ENCODE results near the gene BRK1. TPM values are rescaled to one million over a fixed set of nuclear protein-coding genes. Genes with fewer than 3 reads are reported as not detected.

The BRK1 gene
- total and polyA plus RNA-seq, 2 experiments from 2014 or later, result 112 to 186 TPM

GRCh38 chr3:10149226-10149625 lies 33.8 kb downstream of the BRK1 start:
- over 99% methylated on average over 8 of the region's 8 CpGs for WGBS (ENCODE audit: low lambda C conversion rate, missing lambda C conversion rate)
- Histone ChIP-seq H3K36me3 (replicated peaks; ENCODE audit: insufficient read depth, low read depth) (peaks cover 9% of the 10 kb centered on the region), H3K79me2 (peaks cover 38% of the 10 kb centered on the region)

DNA sequence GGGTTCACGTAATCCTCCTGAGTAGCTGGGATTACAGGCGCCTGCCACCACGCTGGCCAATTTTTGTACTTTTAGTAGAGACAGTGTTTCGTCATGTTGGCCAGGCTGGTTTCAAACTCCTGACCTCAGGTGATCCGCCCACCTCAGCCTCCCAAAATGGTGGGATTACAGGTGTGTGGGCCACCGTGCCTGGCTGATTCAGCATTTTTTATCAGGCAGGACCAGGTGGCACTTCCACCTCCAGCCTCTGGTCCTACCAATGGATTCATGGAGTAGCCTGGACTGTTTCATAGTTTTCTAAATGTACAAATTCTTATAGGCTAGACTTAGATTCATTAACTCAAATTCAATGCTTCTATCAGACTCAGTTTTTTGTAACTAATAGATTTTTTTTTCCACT lies 35.5 kb downstream of the BRK1 start:
- H3K36me3 ChIP-seq (replicated peaks; ENCODE audit: insufficient read depth, low read depth), result peaks cover 9% of the 10 kb centered on the region
- 83% methylated on average over 6 of the region's 6 CpGs for WGBS (ENCODE audit: low lambda C conversion rate, missing lambda C conversion rate)

More at GRCh38 chr3:10149226-10149625, 33.8 kb downstream of the BRK1 start:
- no peak for DNase-seq (ENCODE audit: low spot score)
- H3K9me2 ChIP-seq (replicated peaks; ENCODE audit: insufficient read depth), result no peaks in the 10 kb centered on the region
- TF ChIP-seq, protein P1, sequence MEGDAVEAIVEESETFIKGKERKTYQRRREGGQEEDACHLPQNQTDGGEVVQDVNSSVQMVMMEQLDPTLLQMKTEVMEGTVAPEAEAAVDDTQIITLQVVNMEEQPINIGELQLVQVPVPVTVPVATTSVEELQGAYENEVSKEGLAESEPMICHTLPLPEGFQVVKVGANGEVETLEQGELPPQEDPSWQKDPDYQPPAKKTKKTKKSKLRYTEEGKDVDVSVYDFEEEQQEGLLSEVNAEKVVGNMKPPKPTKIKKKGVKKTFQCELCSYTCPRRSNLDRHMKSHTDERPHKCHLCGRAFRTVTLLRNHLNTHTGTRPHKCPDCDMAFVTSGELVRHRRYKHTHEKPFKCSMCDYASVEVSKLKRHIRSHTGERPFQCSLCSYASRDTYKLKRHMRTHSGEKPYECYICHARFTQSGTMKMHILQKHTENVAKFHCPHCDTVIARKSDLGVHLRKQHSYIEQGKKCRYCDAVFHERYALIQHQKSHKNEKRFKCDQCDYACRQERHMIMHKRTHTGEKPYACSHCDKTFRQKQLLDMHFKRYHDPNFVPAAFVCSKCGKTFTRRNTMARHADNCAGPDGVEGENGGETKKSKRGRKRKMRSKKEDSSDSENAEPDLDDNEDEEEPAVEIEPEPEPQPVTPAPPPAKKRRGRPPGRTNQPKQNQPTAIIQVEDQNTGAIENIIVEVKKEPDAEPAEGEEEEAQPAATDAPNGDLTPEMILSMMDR (IDR thresholded peaks at IDR 0.05; ENCODE audit: poor library complexity), result no peak
- no peak for TF ChIP-seq EZH2phosphoT487 (IDR thresholded peaks at IDR 0.05; ENCODE audit: low read depth, severe bottlenecking, unreplicated experiment)
- TF ChIP-seq EZH2 (IDR thresholded peaks at IDR 0.05; ENCODE audit: borderline replicate concordance), result no peak
- no peak overlapping the region for H3K4me2 ChIP-seq
- H3K4me3 ChIP-seq, result no peak overlapping the region
- H3K27me3 ChIP-seq, result no peaks in the 10 kb centered on the region
- no peaks in the 10 kb centered on the region for H3K9me3 ChIP-seq (ENCODE audit: low read depth)
- peaks cover 17% of the 10 kb centered on the region for H4K20me1 ChIP-seq (ENCODE audit: insufficient read depth, poor library complexity, severe bottlenecking)
- H2AFZ ChIP-seq, result no peak overlapping the region
- no peak overlapping the region for H3K27ac ChIP-seq
- H3K4me1 ChIP-seq (ENCODE audit: insufficient read depth), result no peaks in the 10 kb centered on the region

DNA sequence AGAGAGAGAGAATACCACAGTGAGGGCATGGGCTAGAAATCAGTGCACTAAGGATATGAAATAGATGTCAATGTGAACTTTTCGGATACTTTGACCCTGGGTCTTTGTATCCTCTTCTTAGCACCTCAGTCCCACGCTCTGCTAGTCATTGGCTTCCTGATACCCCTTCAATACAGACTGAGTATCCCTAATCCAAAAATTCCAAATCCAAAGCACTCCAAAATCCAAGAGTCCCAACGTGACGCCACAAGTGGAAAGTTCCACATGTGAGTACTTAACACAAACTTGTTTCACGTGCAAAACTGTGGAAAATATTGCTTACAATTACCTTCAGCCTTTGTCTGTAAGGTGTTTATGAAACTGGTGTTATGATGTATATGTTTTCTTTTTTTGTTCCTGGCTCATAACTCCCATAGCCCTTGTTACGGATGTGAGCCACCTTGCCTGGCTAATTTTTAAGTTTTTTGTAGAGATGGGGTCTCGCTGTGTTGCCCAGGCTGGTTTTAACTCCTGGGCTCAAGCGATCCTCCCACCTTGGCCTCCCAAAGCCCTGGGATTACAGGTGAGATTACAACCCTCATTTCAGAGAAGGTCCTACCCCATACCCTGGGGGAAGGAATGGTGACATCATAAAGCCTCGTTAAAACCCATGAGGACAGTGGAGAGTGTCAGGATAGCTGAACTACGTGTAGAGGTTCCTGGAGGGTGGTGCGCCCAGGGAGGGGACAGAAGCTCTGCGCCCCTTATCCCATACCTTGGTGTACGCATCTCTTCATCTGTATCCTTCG lies 39.1 kb downstream of the BRK1 start:
- no peaks in the 10 kb centered on the region for H3K27me3 ChIP-seq
- DNase-seq (ENCODE audit: low spot score), result no peak
- no peaks in the 10 kb centered on the region for H3K79me2 ChIP-seq
- H3K9me2 ChIP-seq (replicated peaks; ENCODE audit: insufficient read depth), result no peaks in the 10 kb centered on the region
- H4K20me1 ChIP-seq (ENCODE audit: insufficient read depth, poor library complexity, severe bottlenecking), result no peaks in the 10 kb centered on the region
- TF ChIP-seq EZH2phosphoT487 (IDR thresholded peaks at IDR 0.05; ENCODE audit: low read depth, severe bottlenecking, unreplicated experiment) (no peak), EZH2 (IDR thresholded peaks at IDR 0.05; ENCODE audit: borderline replicate concordance) (no peak)
- TF ChIP-seq, protein P1 (IDR thresholded peaks at IDR 0.05; ENCODE audit: poor library complexity), result no peak
- H2AFZ ChIP-seq, result no peak overlapping the region
- H3K4me2 ChIP-seq, result no peak overlapping the region
- H3K27ac ChIP-seq, result no peak overlapping the region
- WGBS (ENCODE audit: low lambda C conversion rate, missing lambda C conversion rate), result 94% methylated on average over 14 of the region's 14 CpGs
- peaks cover 6% of the 10 kb centered on the region for H3K36me3 ChIP-seq (replicated peaks; ENCODE audit: insufficient read depth, low read depth)
- H3K4me1 ChIP-seq (ENCODE audit: insufficient read depth), result no peaks in the 10 kb centered on the region
- H3K9me3 ChIP-seq (ENCODE audit: low read depth), result no peaks in the 10 kb centered on the region
- H3K4me3 ChIP-seq, result no peak overlapping the region

More for the DNA sequence above, 35.5 kb downstream of the BRK1 start:
- Histone ChIP-seq H3K27me3 (no peaks in the 10 kb centered on the region), H4K20me1 (ENCODE audit: insufficient read depth, poor library complexity, severe bottlenecking) (peaks cover 9% of the 10 kb centered on the region), H2AFZ (no peak overlapping the region), H3K27ac (no peak overlapping the region), H3K79me2 (peaks cover 20% of the 10 kb centered on the region), H3K9me3 (ENCODE audit: low read depth) (no peaks in the 10 kb centered on the region), H3K4me2 (no peak overlapping the region), H3K4me1 (ENCODE audit: insufficient read depth) (no peaks in the 10 kb centered on the region), H3K9me2 (replicated peaks; ENCODE audit: insufficient read depth) (no peaks in the 10 kb centered on the region), H3K4me3 (no peak overlapping the region)
- DNase-seq (ENCODE audit: low spot score), result no peak
- TF ChIP-seq, protein P1 (IDR thresholded peaks at IDR 0.05; ENCODE audit: poor library complexity), result no peak
- TF ChIP-seq EZH2phosphoT487 (IDR thresholded peaks at IDR 0.05; ENCODE audit: low read depth, severe bottlenecking, unreplicated experiment), result no peak
- TF ChIP-seq EZH2 (IDR thresholded peaks at IDR 0.05; ENCODE audit: borderline replicate concordance), result no peak

Measured in hepatocyte (in vitro differentiated cells).